ENCODE data around the gene TLE7.

The TLE7 gene

GRCh38 chr16:71412270-71413160 lies 29.3 kb downstream of the TLE7 start:
- DNase-seq (ENCODE audit: low read depth), result peak; percentile 37

GRCh38 chr16:71410146-71410545 lies 31.7 kb downstream of the TLE7 start:
- no peak for DNase-seq (ENCODE audit: low read depth)

GRCh38 chr16:71409011-71409775 lies 32.7 kb downstream of the TLE7 start:
- no peak for DNase-seq (ENCODE audit: low read depth)

DNA sequence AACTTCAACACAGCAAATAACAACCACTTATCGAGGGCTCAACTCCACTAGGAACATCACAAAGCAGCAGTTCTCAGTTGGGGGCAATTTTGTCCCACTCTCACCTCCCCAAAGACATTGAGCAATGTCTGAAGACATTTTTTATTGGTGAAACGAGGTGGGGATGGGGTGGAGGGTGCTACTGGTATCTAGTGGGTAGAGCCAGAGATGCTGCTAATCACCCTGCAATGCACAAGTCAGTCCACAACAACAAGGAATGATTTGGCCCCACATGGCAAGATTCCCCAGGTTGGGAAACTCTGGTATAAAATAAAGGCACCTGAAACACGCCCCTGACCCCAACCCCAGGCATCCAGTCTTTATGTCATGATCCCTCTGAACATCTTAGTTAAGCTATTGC lies 33.3 kb downstream of the TLE7 start:
- DNase-seq (ENCODE audit: low read depth), result no peak

GRCh38 chr16:71407731-71408130 lies 34.1 kb downstream of the TLE7 start:
- no peak for DNase-seq (ENCODE audit: low read depth)

GRCh38 chr16:71406724-71407123 lies 35.1 kb downstream of the TLE7 start:
- DNase-seq (ENCODE audit: low read depth), result no peak

DNA sequence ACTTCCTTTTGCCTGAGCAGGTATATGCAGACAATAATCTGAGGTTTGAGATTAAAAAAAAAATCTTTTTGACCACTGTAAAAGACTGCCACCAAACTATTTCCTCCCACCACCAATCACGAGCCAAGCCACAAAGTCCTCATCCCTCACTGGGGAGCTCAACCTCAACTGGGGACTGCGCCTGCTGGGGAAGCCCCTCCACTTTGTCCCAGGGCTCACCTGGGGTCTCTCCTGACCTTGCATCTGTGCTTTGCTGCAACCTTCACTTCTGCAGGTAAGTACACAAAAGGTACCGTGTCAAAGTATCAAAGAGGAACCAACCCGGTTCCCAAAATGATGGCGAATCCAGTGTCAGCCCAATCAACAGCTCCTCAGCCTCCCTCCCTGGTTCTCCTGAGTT lies 35.5 kb downstream of the TLE7 start:
- no peak for DNase-seq (ENCODE audit: low read depth)

DNA sequence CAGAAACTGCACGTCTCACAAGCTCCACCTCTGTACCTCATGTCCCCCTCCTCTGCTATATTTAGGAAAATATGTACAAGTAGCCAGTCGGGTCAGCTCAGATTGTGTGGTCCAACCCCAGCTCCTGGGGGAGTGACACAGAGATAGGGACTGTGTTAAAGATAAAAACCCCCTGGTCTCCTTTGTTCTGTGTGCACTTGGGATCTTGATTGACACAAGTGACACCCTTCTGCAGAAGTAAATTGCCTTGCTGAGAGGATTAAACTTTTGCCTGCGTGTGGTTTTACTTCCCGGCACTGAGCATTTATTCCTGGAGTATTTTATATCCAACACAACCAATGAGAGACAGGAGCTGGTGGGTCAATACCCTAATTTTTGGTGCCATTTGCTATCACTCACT lies 37.5 kb downstream of the TLE7 start:
- no peak for DNase-seq (ENCODE audit: low read depth)

DNA sequence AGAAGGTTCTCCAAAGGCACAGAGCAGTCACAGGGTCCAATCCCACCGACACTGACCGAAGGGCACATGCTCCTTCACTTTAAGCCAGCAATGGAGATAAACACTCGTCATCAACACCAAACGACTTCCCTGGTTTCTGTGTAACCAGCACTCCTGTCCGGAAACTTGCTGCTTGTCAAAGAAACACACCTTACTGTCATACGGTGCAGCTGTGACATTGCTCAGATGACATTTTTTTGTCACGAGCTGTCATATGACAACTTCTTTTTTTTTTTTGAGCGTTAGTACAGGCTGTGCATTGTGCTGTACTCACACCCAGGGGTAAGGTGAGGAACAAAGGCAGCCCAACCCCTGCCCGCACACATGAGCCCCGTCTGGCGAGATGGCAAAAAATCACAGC lies 39.2 kb downstream of the TLE7 start:
- DNase-seq (ENCODE audit: low read depth), result no peak

DNA sequence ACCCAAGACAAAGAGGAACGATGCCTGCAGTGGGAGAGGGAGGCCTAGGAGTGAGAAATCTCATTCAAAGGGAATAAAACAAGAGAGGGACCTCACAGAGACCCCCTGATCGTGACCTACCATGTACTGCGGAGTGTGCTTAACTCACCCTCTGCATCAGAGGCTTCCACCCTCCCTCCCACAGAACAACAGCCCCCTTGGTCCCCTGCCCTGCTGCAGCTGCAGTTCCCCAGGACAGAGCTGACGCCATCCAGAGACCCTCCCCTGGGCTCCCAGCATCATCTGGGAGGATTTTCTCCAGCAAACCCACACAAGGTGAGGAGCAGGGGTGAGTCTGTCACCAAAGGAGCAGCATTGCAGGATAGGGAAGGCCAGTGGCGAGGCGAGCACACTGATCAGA lies 39.8 kb downstream of the TLE7 start:
- DNase-seq (ENCODE audit: low read depth), result no peak

GRCh38 chr16:71399801-71400563 lies 41.9 kb downstream of the TLE7 start:
- no peak for DNase-seq (ENCODE audit: low read depth)

GRCh38 chr16:71396594-71396993 lies 45.3 kb downstream of the TLE7 start:
- no peak for DNase-seq (ENCODE audit: low read depth)

GRCh38 chr16:71389330-71389729 lies 52.5 kb downstream of the TLE7 start:
- DNase-seq (ENCODE audit: low read depth), result no peak

- DNase-seq (ENCODE audit: low read depth), result no peak
Observed at GRCh38 chr16:71387045-71387871, 54.6 kb downstream of the TLE7 start.

GRCh38 chr16:71384073-71384724 lies 57.7 kb downstream of the TLE7 start:
- no peak for DNase-seq (ENCODE audit: low read depth)

DNA sequence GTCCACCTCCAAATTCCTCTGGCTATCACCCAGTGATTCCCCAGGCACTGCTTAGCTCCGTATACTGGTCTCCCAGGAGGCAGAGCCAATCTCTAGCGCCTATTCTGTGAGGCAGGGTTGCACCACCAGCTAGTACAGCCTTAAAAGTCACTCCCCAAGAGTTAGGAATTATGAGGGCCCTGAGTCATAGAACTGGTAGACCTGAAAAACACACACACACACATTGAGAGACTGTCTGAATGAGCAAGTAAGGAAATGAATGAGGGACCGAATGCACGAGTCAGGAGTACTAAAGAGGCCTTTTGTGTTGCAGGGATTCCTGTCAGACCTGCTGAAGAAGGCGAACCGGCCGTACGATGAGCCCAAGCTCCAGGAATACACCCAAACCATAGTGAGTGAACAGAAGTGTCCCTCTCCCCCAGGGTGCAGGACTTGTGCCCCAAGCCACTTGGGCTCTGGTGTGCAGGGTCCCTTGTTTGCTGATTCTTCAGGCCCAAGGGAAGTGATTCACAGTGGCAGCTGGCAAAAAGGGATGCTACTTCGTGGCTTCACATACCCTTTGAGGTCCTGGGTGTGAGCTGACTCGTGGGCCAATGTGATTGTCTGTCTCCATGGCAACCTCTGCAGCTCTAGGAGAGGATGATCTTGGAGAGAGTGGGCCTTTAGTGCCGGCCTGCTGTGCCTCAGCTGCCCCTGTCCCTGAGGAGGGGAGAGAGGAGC lies 58.6 kb downstream of the TLE7 start:
- DNase-seq (ENCODE audit: low read depth), result no peak

- DNase-seq (ENCODE audit: low read depth), result no peak
Observed at GRCh38 chr16:71380831-71381230, 61.0 kb downstream of the TLE7 start.

All from stimulated activated CD8-positive, alpha-beta memory T cell treated with anti-CD3 and anti-CD28 coated beads, Interleukin-7, amount 100 ng/mL, for 24 hours (primary cell).